C4-2B (cell line): ENCODE results near the gene HEXD.

Experiments used
- H3K27ac ChIP-seq: fragments of 450-650 bp; 2 replicates; pipeline ENCODE4 v1.5.1; 2017
- CTCF ChIP-seq: fragments of 450-650 bp; conservative IDR thresholded peaks from 2 replicates; pipeline ENCODE4 v1.5.1; 2017; ENCODE audit warnings: mild to moderate bottlenecking
- ZFX ChIP-seq: fragments of 450-650 bp; IDR thresholded peaks from 2 replicates; pipeline ENCODE4 v1.6.1; 2017

Gene HEXD

GRCh38 chr17:82442643-82443464 lies 24.7 kb downstream of the HEXD start:
- H3K27ac ChIP-seq = no peak overlapping the region
- no peak for TF ChIP-seq CTCF
- no peak for TF ChIP-seq ZFX

- TF ChIP-seq ZFX (no peak), CTCF (no peak)
- no peak overlapping the region for H3K27ac ChIP-seq
Measured at GRCh38 chr17:82443465-82444283, 25.5 kb downstream of the HEXD start.

GRCh38 chr17:82444284-82444893 lies 26.2 kb downstream of the HEXD start:
- TF ChIP-seq ZFX (no peak), CTCF (no peak)
- H3K27ac ChIP-seq = no peak overlapping the region

GRCh38 chr17:82444941-82445521 lies 26.9 kb downstream of the HEXD start:
- no peak overlapping the region for H3K27ac ChIP-seq
- TF ChIP-seq ZFX (no peak), CTCF (no peak)

GRCh38 chr17:82445542-82445941 lies 27.4 kb downstream of the HEXD start:
- H3K27ac ChIP-seq = no peak overlapping the region
- TF ChIP-seq ZFX = no peak
- no peak for TF ChIP-seq CTCF

GRCh38 chr17:82446124-82446523 lies 28.0 kb downstream of the HEXD start:
- H3K27ac ChIP-seq = no peak overlapping the region
- TF ChIP-seq ZFX (no peak), CTCF (no peak)
